Measurements from ENCODE around the gene PAQR9.

The PAQR9 gene

DNA sequence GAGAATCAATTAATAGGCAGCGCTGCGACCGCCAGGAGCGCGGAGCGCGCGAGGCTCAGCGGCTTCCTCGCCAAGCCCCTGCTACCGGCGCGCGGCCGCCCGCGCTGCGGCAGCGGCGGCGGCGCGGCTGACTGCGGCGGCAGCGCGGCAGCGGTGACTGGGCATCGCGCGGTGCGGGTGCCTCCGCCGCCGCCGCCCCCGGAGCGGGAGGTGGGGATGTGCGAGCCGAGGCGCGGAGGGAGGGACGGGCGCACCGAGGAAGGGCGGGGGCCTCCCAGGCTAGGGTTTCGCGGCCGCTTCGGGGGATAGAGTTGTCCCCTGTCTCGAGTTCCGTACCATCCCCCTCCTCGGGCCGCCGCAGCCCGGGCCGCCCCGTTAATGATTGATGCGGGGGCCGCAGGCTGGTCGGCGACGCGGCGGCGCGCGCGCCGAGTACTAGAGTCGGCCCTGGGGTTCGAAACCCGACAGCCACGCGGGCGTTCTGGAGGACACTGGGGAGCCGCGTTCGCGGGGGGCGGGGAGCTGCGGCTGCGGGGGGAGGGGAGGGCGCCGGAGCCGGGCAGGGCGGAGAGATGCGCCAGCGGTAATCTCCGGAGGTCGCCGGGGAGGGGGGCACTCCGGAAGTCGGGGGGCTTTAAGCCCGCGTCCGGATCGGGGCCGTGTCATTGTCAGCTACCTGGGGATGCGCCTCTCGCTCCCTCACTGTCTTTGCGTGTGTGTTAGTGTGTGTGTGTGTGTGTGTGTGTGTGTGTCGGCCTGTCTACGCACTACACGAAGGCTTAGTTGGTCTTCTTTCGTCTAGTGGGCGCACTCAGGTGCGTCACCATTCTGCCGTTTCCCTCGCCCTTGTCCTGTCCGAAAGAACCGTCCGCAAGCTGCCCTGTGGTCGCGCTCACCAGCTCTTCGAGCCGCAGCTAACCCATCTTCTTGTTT is at the start of gene PAQR9:
Gene PAQR9, minus strand, starts transcription at position 159 of the 933 bp plus-strand sequence. CDS start 338 bp downstream, outside the sequence.
- Histone ChIP-seq H3K27ac (no peak within 1 kb of the TSS), H3K9ac (ENCODE audit: insufficient read length) (no peak within 1 kb of the TSS), H3K9me3 (ENCODE audit: low read depth, low read length) (no peaks in the 10 kb centered on the region), H3K36me3 (ENCODE audit: insufficient read depth, low read length) (no peaks in the 10 kb centered on the region), H3K4me3 (peak within 1 kb of the TSS; percentile 85)
- TF ChIP-seq POLR2AphosphoS5 (IDR thresholded peaks at IDR 0.05; ENCODE audit: borderline replicate concordance, low read depth, low read length) (no peak), EZH2 (IDR thresholded peaks at IDR 0.05) (no peak), FOXP2 (optimal IDR thresholded peaks at IDR 0.05; ENCODE audit: control extremely low read depth, extremely low read length, insufficient read depth) (no peak)
- DNase-seq (ENCODE audit: low read depth, low spot score) = no peak

DNA sequence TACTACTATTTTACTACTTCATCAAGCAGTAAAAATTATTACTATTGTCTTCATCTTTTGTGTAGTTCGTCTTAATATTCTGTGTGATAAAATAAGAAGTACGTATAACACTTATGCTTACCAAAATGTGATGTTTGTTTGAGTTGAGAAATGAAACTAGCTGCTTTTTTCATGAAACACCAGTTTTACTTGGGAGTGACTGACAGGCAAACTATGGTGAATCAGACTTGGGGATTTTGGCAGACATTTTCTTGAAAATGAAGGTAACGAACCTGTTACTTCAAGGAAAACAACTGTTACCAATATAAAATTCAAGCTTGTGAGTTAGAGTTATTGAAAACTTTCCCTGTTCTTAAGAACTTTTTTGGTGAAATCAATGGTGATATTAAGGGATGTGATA is 48.2 kb upstream of the PAQR9 start:
- Histone ChIP-seq H3K36me3 (ENCODE audit: insufficient read depth, low read length) (peaks cover 52% of the 10 kb centered on the region), H3K27ac (no peak overlapping the region), H3K9ac (ENCODE audit: insufficient read length) (no peak overlapping the region), H3K4me3 (no peak overlapping the region), H3K9me3 (ENCODE audit: low read depth, low read length) (no peaks in the 10 kb centered on the region)
- TF ChIP-seq FOXP2 (optimal IDR thresholded peaks at IDR 0.05; ENCODE audit: control extremely low read depth, extremely low read length, insufficient read depth) (no peak), EZH2 (IDR thresholded peaks at IDR 0.05) (no peak)
- no peak for DNase-seq (ENCODE audit: low read depth, low spot score)

- H3K4me3 ChIP-seq = no peak overlapping the region
- no peaks in the 10 kb centered on the region for H3K9me3 ChIP-seq (ENCODE audit: low read depth, low read length)
- H3K9ac ChIP-seq (ENCODE audit: insufficient read length) = no peak overlapping the region
- no peak for DNase-seq (ENCODE audit: low read depth, low spot score)
- peaks cover 42% of the 10 kb centered on the region for H3K36me3 ChIP-seq (ENCODE audit: insufficient read depth, low read length)
- TF ChIP-seq POLR2AphosphoS5 (IDR thresholded peaks at IDR 0.05; ENCODE audit: borderline replicate concordance, low read depth, low read length) = no peak
- no peak for TF ChIP-seq EZH2 (IDR thresholded peaks at IDR 0.05)
- no peak overlapping the region for H3K27ac ChIP-seq
Measured at GRCh38 chr3:143010024-143010423, 46.5 kb upstream of the PAQR9 start.

- Histone ChIP-seq H3K36me3 (ENCODE audit: insufficient read depth, low read length) (peaks cover 8% of the 10 kb centered on the region; the same call in 1 of the 2 replicates), H3K4me3 (peak overlapping the region; percentile 24; the same call in 1 of the 2 replicates), H3K9ac (ENCODE audit: insufficient read length) (no peak overlapping the region)
Measured at GRCh38 chr3:143004823-143005222, 41.3 kb upstream of the PAQR9 start.

DNA sequence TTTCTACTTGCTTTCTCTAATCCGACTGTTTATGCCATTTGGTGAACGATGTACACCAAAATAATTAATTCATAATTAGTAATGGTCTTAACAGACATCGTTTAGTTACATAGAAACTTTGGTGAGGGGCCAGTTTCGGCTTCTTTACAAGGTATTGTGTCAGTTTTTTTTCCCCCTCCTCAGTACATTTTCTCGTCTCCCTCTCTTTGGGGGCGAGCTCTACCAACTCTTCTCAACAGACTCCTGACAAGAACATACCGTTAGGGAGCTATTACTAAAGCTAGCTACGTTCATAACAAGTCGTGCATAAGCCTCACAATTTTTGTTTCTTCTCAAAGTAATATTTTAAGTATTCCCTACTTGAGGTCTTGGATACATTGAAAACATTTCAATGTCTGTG is 39.3 kb upstream of the PAQR9 start:
- TF ChIP-seq POLR2AphosphoS5 (IDR thresholded peaks at IDR 0.05; ENCODE audit: borderline replicate concordance, low read depth, low read length) (no peak), EZH2 (IDR thresholded peaks at IDR 0.05) (no peak), FOXP2 (optimal IDR thresholded peaks at IDR 0.05; ENCODE audit: control extremely low read depth, extremely low read length, insufficient read depth) (no peak)
- Histone ChIP-seq H3K9me3 (ENCODE audit: low read depth, low read length) (no peaks in the 10 kb centered on the region), H3K36me3 (ENCODE audit: insufficient read depth, low read length) (peaks cover 8% of the 10 kb centered on the region; the same call in 1 of the 2 replicates), H3K9ac (ENCODE audit: insufficient read length) (peak overlapping the region; percentile 95), H3K4me3 (peak overlapping the region; percentile 87), H3K27ac (peak overlapping the region; percentile 87)
- DNase-seq (ENCODE audit: low read depth, low spot score) = no peak

More at GRCh38 chr3:143004823-143005222, 41.3 kb upstream of the PAQR9 start:
- no peak for DNase-seq (ENCODE audit: low read depth, low spot score)
- Histone ChIP-seq H3K9me3 (ENCODE audit: low read depth, low read length) (no peaks in the 10 kb centered on the region), H3K27ac (no peak overlapping the region)
- no peak for TF ChIP-seq FOXP2 (optimal IDR thresholded peaks at IDR 0.05; ENCODE audit: control extremely low read depth, extremely low read length, insufficient read depth)
- no peak for TF ChIP-seq POLR2AphosphoS5 (IDR thresholded peaks at IDR 0.05; ENCODE audit: borderline replicate concordance, low read depth, low read length)
- TF ChIP-seq EZH2 (IDR thresholded peaks at IDR 0.05) = no peak

DNA sequence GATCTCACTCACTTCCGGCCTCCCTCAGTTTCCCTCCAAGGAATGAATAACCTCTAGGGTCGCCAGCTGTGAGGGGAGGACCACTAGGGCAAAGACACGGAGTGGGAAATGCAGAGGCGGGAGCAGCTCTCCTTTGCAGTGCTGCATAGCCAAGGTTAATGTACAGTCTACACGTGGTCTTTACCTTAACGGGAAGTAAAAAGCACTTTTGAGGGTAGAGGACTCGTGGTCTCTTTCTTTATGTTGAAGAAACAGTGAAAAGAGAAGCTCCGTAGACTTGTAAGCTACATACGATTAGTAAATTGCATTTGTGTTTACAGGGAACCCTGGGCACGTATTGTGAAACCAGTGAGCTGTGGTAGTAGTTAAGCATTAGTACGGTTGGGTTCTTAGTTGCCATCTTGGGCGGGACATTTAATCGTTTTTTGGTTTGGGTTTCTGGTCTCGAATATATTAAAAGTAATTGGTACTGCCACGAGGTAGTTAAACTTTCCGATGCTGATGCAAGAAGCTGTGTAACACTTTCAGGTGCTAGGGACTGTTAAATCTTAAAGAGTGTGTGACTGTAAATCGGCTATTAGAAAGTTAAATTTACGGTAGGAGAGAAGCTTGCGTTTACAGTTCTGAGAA is 38.7 kb upstream of the PAQR9 start:
- peaks cover 8% of the 10 kb centered on the region; the same call in 1 of the 2 replicates for H3K36me3 ChIP-seq (ENCODE audit: insufficient read depth, low read length)
- TF ChIP-seq FOXP2 (optimal IDR thresholded peaks at IDR 0.05; ENCODE audit: control extremely low read depth, extremely low read length, insufficient read depth) = no peak
- TF ChIP-seq EZH2 (IDR thresholded peaks at IDR 0.05) = no peak
- no peak for TF ChIP-seq POLR2AphosphoS5 (IDR thresholded peaks at IDR 0.05; ENCODE audit: borderline replicate concordance, low read depth, low read length)
- H3K9ac ChIP-seq (ENCODE audit: insufficient read length) = peak overlapping the region; percentile 95
- no peaks in the 10 kb centered on the region for H3K9me3 ChIP-seq (ENCODE audit: low read depth, low read length)
- peak overlapping the region; percentile 87 for H3K27ac ChIP-seq
- no peak for DNase-seq (ENCODE audit: low read depth, low spot score)
- peak overlapping the region; percentile 87 for H3K4me3 ChIP-seq

- Histone ChIP-seq H3K27ac (peak within 1 kb of the TSS; percentile 87), H3K9ac (ENCODE audit: insufficient read length) (peak within 1 kb of the TSS; percentile 95), H3K4me3 (peak within 1 kb of the TSS; percentile 87), H3K36me3 (ENCODE audit: insufficient read depth, low read length) (peaks cover 8% of the 10 kb centered on the region; the same call in 1 of the 2 replicates), H3K9me3 (ENCODE audit: low read depth, low read length) (no peaks in the 10 kb centered on the region)
- DNase-seq (ENCODE audit: low read depth, low spot score) = peak; percentile 94
- no peak for TF ChIP-seq FOXP2 (optimal IDR thresholded peaks at IDR 0.05; ENCODE audit: control extremely low read depth, extremely low read length, insufficient read depth)
- TF ChIP-seq EZH2 (IDR thresholded peaks at IDR 0.05) = no peak
- TF ChIP-seq POLR2AphosphoS5 (IDR thresholded peaks at IDR 0.05; ENCODE audit: borderline replicate concordance, low read depth, low read length) = peak; percentile 99
Measured at GRCh38 chr3:143001369-143002082, 38.1 kb upstream of the PAQR9 start, which contains the start of gene U2SURP. Gene U2SURP, plus strand, starts transcription at chr3:143001570. Its CDS starts 59 bp downstream, at chr3:143001629.

DNA sequence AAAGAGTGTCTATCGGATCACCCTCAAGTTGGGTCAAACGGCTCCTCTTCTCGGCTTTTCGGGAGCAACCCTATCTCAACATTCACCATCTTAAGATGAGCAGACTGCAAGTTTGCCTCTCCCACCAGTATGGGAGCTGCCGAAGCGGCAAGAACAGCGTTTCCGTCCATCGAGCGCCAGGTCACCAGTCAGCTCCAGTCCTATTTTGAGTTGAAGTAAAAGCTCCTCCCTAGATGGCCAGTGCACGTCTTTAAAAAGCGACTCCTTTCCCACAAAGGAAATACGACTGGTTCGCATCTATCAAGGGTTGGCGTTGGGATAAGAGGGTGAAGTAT is 37.5 kb upstream of the PAQR9 start:
- Histone ChIP-seq H3K4me3 (peak overlapping the region; percentile 87), H3K27ac (peak overlapping the region; percentile 78), H3K9ac (ENCODE audit: insufficient read length) (peak overlapping the region; percentile 95), H3K36me3 (ENCODE audit: insufficient read depth, low read length) (peaks cover 8% of the 10 kb centered on the region; the same call in 1 of the 2 replicates), H3K9me3 (ENCODE audit: low read depth, low read length) (no peaks in the 10 kb centered on the region)
- TF ChIP-seq POLR2AphosphoS5 (IDR thresholded peaks at IDR 0.05; ENCODE audit: borderline replicate concordance, low read depth, low read length) (no peak), EZH2 (IDR thresholded peaks at IDR 0.05) (no peak), FOXP2 (optimal IDR thresholded peaks at IDR 0.05; ENCODE audit: control extremely low read depth, extremely low read length, insufficient read depth) (no peak)
- DNase-seq (ENCODE audit: low read depth, low spot score) = no peak
